WTC11 (cell line): Measurements from ENCODE around the gene ITPRID1.

Source experiments
- CTCF ChIP-seq: fragments of 200-600 bp; IDR thresholded peaks from 2 replicates; pipeline ENCODE4 v1.8.0; 2022; ENCODE audit warnings: antibody characterized with exemption
- ESRRA ChIP-seq: sonication (generic); formaldehyde crosslinking; IDR thresholded peaks from 2 replicates; pipeline ENCODE4 v1.8.1; 2022; ENCODE audit warnings: mild to moderate bottlenecking, missing genetic modification reagents, borderline replicate concordance
- JUN ChIP-seq: sonication (generic); formaldehyde crosslinking; IDR thresholded peaks from 2 replicates; pipeline ENCODE4 v1.8.0; 2023; ENCODE audit warnings: mild to moderate bottlenecking, missing genetic modification reagents
- MAX ChIP-seq: sonication (generic); formaldehyde crosslinking; IDR thresholded peaks from 2 replicates; pipeline ENCODE4 v1.8.0; 2022; ENCODE audit warnings: mild to moderate bottlenecking, missing genetic modification reagents
- SP1 ChIP-seq: sonication (generic); formaldehyde crosslinking; conservative IDR thresholded peaks from 2 replicates; pipeline ENCODE4 v1.8.1; 2022; ENCODE audit warnings: missing genetic modification reagents
- ZBTB43 ChIP-seq: sonication (generic); formaldehyde crosslinking; IDR thresholded peaks from 2 replicates; pipeline ENCODE4 v1.8.1; 2023; ENCODE audit warnings: mild to moderate bottlenecking, missing genetic modification reagents

- TF ChIP-seq ESRRA (CRISPR knock-in tag) (no peak), SP1 (CRISPR knock-in tag) (no peak), MAX (CRISPR knock-in tag) (no peak), ZBTB43 (no peak), JUN (no peak), CTCF (no peak)
These were observed 1.7 kb upstream of the ITPRID1 start for GRCh38 chr7:31512166-31512565.
